Urinary bladder (tissue), 2 donors: ENCODE measurements around the gene PPM1D. TPM values are rescaled to one million over a fixed set of nuclear protein-coding genes. Genes with fewer than 3 reads are reported as not detected.

Source experiments
- polyA plus RNA-seq: library from polyadenylated mRNA; stranded (reverse); fragments of 200-250 nt; gene quantifications from one replicate; pipeline ENCODE4 v1.2.3, GENCODE V29; 2013
- small RNA-seq: library from RNA; depleted of rRNA; stranded (forward); fragments of <200 nt; gene quantifications from one replicate; pipeline ENCODE3, GENCODE V24; 2014
- total RNA-seq: library from RNA; depleted of rRNA; stranded (reverse); fragments of >200 nt; gene quantifications from one replicate; pipeline ENCODE4 v1.2.3, GENCODE V29; 2014
- donor health status: healthy.

PPM1D gene
- total and polyA plus RNA-seq, 2 donors: 11.2 to 17.0 TPM

Small RNAs within 50 kb of the gene (small RNA-seq; reads per million reads assigned to genes)
- gene AC011921.2 (not detected), gene RN7SL606P (not detected), gene RNU6-623P (not detected)

Other genes with a start within 250 kb of the PPM1D start
- gene USP32, start 208.1 kb upstream of the PPM1D start, total RNA-seq: 63.7 TPM
- gene USP32, start 208.1 kb upstream of the PPM1D start, polyA plus RNA-seq: 18.2 TPM
- not detected for gene CHCT1, start 177.7 kb upstream of the PPM1D start, total RNA-seq
- gene CHCT1, start 177.7 kb upstream of the PPM1D start, polyA plus RNA-seq: 0.09 TPM
- gene APPBP2, start 74.0 kb upstream of the PPM1D start, total RNA-seq: 88.7 TPM
- 17.1 TPM for gene APPBP2, start 74.0 kb upstream of the PPM1D start, polyA plus RNA-seq
- gene BCAS3, start 77.7 kb downstream of the PPM1D start, total RNA-seq: 72.4 TPM
- gene BCAS3, start 77.7 kb downstream of the PPM1D start, polyA plus RNA-seq: 17.6 TPM